RWPE1 (cell line): Measurements from ENCODE around the gene DUSP7.
A peak's percentile ranks its signal among the peaks of the same experiment; 100 is the strongest.

Experiments
- CTCF ChIA-PET: fragments of 350-600 bp; sonication (Branson Sonifier 250); formaldehyde crosslinking; extraction: SDS; loops from one replicate; lab custom pipeline; 2021; lab: Yijun Ruan, JAX
- POLR2A ChIA-PET: fragments of 400-600 bp; formaldehyde crosslinking; extraction: SDS; loops from one replicate; lab custom pipeline; 2020; ENCODE audit warnings: antibody characterized with exemption; ENCODE audit not compliant: low non-redundant PET; lab: Yijun Ruan, JAX
- DNase-seq: peaks from one replicate; pipeline ENCODE4 v3.0.0; 2012; ENCODE audit warnings: low spot score
- H3K27ac ChIP-seq: fragments of 450-650 bp; 2 replicates; pipeline ENCODE4 v1.5.1; 2017
- CTCF ChIP-seq: fragments of 450-650 bp; conservative IDR thresholded peaks from 2 replicates; pipeline ENCODE4 v1.5.1; 2017; ENCODE audit warnings: low read depth, mild to moderate bottlenecking

Gene DUSP7

GRCh38 chr3:52065264-52065756 is 8.9 kb upstream of the DUSP7 start:
- TF ChIP-seq CTCF = no peak
- ChIA-PET POLR2A (no interaction called here), CTCF (interaction anchor here (0.6 kb wide), 1 partner anchor 207 kb away, joined by 3 read pairs; no protein-coding TSS in a partner anchor)
- peak; percentile 84 for DNase-seq
- peak overlapping the region; percentile 100 for H3K27ac ChIP-seq

GRCh38 chr3:52064561-52064960 is 8.2 kb upstream of the DUSP7 start:
- peak overlapping the region; percentile 100 for H3K27ac ChIP-seq
- no peak for DNase-seq
- TF ChIP-seq CTCF = no peak
- CTCF ChIA-PET = no interaction called here
- POLR2A ChIA-PET = no interaction called here

- peak overlapping the region; percentile 100 for H3K27ac ChIP-seq
- POLR2A ChIA-PET = interaction anchor here (0.6 kb wide), 1 partner anchor 90 kb away, joined by 7 read pairs; the partner anchor contains the start of gene ABHD14B
- CTCF ChIA-PET = interaction anchor here (0.7 kb wide), 1 partner anchor 9 kb away, joined by 4 read pairs; no protein-coding TSS in a partner anchor
These were observed 6.8 kb upstream of the DUSP7 start for GRCh38 chr3:52063026-52063723.

GRCh38 chr3:52062505-52062904 is 6.1 kb upstream of the DUSP7 start:
- TF ChIP-seq CTCF = no peak
- CTCF ChIA-PET = interaction anchor here (1.0 kb wide), 1 partner anchor 9 kb away, joined by 4 read pairs; no protein-coding TSS in a partner anchor
- POLR2A ChIA-PET = no interaction called here
- peak overlapping the region; percentile 100 for H3K27ac ChIP-seq
- peak; percentile 91 for DNase-seq

More at GRCh38 chr3:52063026-52063723, 6.8 kb upstream of the DUSP7 start:
- no peak for DNase-seq
- no peak for TF ChIP-seq CTCF

- peak overlapping the region; percentile 100 for H3K27ac ChIP-seq
- POLR2A ChIA-PET = no interaction called here
- TF ChIP-seq CTCF = no peak
- DNase-seq = peak; percentile 12
- CTCF ChIA-PET = interaction anchor here (1.0 kb wide), 1 partner anchor 8 kb away, joined by 4 read pairs; no protein-coding TSS in a partner anchor
These were observed 4.9 kb upstream of the DUSP7 start for GRCh38 chr3:52061121-52061910.

GRCh38 chr3:52059781-52060180 is 3.4 kb upstream of the DUSP7 start:
- no peak for TF ChIP-seq CTCF
- CTCF ChIA-PET = interaction anchor here (0.9 kb wide), 1 partner anchor 84 kb away, joined by 5 read pairs; no protein-coding TSS in a partner anchor
- H3K27ac ChIP-seq = peak overlapping the region; percentile 100
- DNase-seq = no peak
- POLR2A ChIA-PET = interaction anchor here (0.7 kb wide), 1 partner anchor 13 kb away, joined by 3 read pairs; no protein-coding TSS in a partner anchor
